Neutrophil (primary cell): ENCODE results near the gene LDLR.

ENCODE experiments used
- H3K27ac ChIP-seq: fragments of 200-600 bp; sonication (generic); 2 replicates; pipeline ENCODE4 v1.5.1; 2016; ENCODE audit warnings: mild to moderate bottlenecking, moderate library complexity
- H3K27me3 ChIP-seq: fragments of 200-600 bp; sonication (generic); 2 replicates; pipeline ENCODE4 v1.6.0; 2016; ENCODE audit warnings: mild to moderate bottlenecking
- H3K36me3 ChIP-seq: fragments of 200-600 bp; sonication (generic); 2 replicates; pipeline ENCODE4 v1.5.1; 2017
- H3K4me1 ChIP-seq, 2 experiments: fragments of 200-600 bp in 1 of 2; sonication (generic) in 1 of 2; 1 replicate in 1 of 2; 2 replicates in 1 of 2; pipeline versions ENCODE4 v1.5.1 to v1.6.1; 2013 to 2016; ENCODE audit warnings: low read depth in 1 of 2, low read length in 1 of 2, mild to moderate bottlenecking in 1 of 2, moderate library complexity in 1 of 2; ENCODE audit not compliant: control insufficient read depth in 1 of 2, insufficient read depth in 1 of 2
- H3K4me3 ChIP-seq, 2 experiments: fragments of 200-600 bp in 1 of 2; sonication (generic) in 1 of 2; 1 replicate in 1 of 2; 2 replicates in 1 of 2; pipeline ENCODE4 v1.5.1; 2013 to 2016; ENCODE audit warnings: low read depth in 1 of 2, low read length in 1 of 2, mild to moderate bottlenecking in 1 of 2, moderate library complexity in 1 of 2
- H3K9me3 ChIP-seq: fragments of 200-600 bp; sonication (generic); 2 replicates; pipeline ENCODE4 v1.5.1; 2016
- CTCF ChIP-seq: fragments of 200-600 bp; sonication (generic); IDR thresholded peaks from 2 replicates; pipeline ENCODE4 v1.5.1; 2016; ENCODE audit warnings: antibody characterized with exemption

Gene LDLR

GRCh38 chr19:11181488-11181887 lies 92.2 kb downstream of the LDLR start:
- H3K27ac ChIP-seq: no peak overlapping the region
- no peaks in the 10 kb centered on the region for H3K36me3 ChIP-seq
- H3K9me3 ChIP-seq: no peaks in the 10 kb centered on the region
- H3K4me1 ChIP-seq: no peaks in the 10 kb centered on the region
- no peaks in the 10 kb centered on the region for H3K27me3 ChIP-seq
- H3K4me3 ChIP-seq: no peak overlapping the region
- TF ChIP-seq CTCF: no peak
